A673 (cell line): ENCODE data around the gene FADS6. TPM values are rescaled to one million over a fixed set of nuclear protein-coding genes. Genes with fewer than 3 reads are reported as not detected.

Experiments used
- BruUV-seq: library from RNA; stranded (reverse); fragments of 400-500 nt; replicated peaks from 2 replicates; lab custom pipeline; 2021; lab: Mats Ljungman, UMichigan
- CTCF ChIA-PET: fragments of 300-600 bp; sonication (Branson Sonifier 250); formaldehyde crosslinking; loops from one replicate; lab custom pipeline; 2022; ENCODE audit warnings: antibody characterized with exemption; lab: Charles Lee
- POLR2A ChIA-PET: fragments of 300-600 bp; sonication (Branson Sonifier 250); formaldehyde crosslinking; loops from one replicate; lab custom pipeline; 2022; ENCODE audit warnings: antibody characterized with exemption; ENCODE audit not compliant: low non-redundant PET; lab: Charles Lee
- DNase-seq: peaks from one replicate; pipeline ENCODE4 v3.0.0-alpha.2; 2015; ENCODE audit warnings: low spot score
- H3K27ac ChIP-seq: fragments of 200-600 bp; sonication (generic); 2 replicates; pipeline ENCODE4 v1.5.1; 2016; ENCODE audit warnings: mixed run types, low read depth, mild to moderate bottlenecking, mixed read lengths, antibody characterized with exemption, low read length; ENCODE audit not compliant: poor library complexity, severe bottlenecking
- H3K27me3 ChIP-seq: fragments of 200-600 bp; sonication (generic); replicated peaks from 2 replicates; pipeline ENCODE4 v1.6.1; 2017; ENCODE audit warnings: mixed run types, low read depth, mild to moderate bottlenecking, mixed read lengths, antibody characterized with exemption, low read length; ENCODE audit not compliant: insufficient read depth, poor library complexity
- H3K36me3 ChIP-seq: fragments of 200-600 bp; sonication (generic); 2 replicates; pipeline ENCODE4 v1.6.1; 2016; ENCODE audit warnings: mixed run types, mild to moderate bottlenecking, mixed read lengths, antibody characterized with exemption, low read length; ENCODE audit not compliant: insufficient read depth, poor library complexity, severe bottlenecking
- H3K4me1 ChIP-seq: fragments of 200-600 bp; sonication (generic); 2 replicates; pipeline ENCODE4 v1.6.1; 2017; ENCODE audit warnings: mixed run types, mild to moderate bottlenecking, mixed read lengths, antibody characterized with exemption, low read length; ENCODE audit not compliant: insufficient read depth, poor library complexity, severe bottlenecking
- H3K4me3 ChIP-seq: fragments of 200-600 bp; sonication (generic); 2 replicates; pipeline ENCODE4 v1.5.1; 2016; ENCODE audit warnings: low read depth, mixed run types, mild to moderate bottlenecking, mixed read lengths, low read length; ENCODE audit not compliant: poor library complexity, severe bottlenecking
- H3K9me3 ChIP-seq: fragments of 200-600 bp; sonication (generic); 2 replicates; pipeline ENCODE4 v1.6.1; 2016; ENCODE audit warnings: mixed run types, low read depth, mild to moderate bottlenecking, mixed read lengths, antibody characterized with exemption, low read length; ENCODE audit not compliant: poor library complexity, severe bottlenecking
- EZH2 ChIP-seq: fragments of 200-600 bp; sonication (generic); IDR thresholded peaks from 2 replicates; pipeline ENCODE4 v1.6.1; 2017; ENCODE audit warnings: borderline replicate concordance, low read depth, mild to moderate bottlenecking, mixed read lengths, antibody characterized with exemption, low read length; ENCODE audit not compliant: poor library complexity, severe bottlenecking
- intact Hi-C: fragments of 100-400 bp; cut with micrococcal nuclease; formaldehyde crosslinking; loops from one replicate; pipeline ENCODE4 v1.10.0; 2022; ENCODE audit not compliant: unreplicated experiment
- total RNA-seq: library from RNA; stranded (reverse); gene quantifications from 2 replicates; pipeline ENCODE4 v1.2.3, GENCODE V29; 2021
- TF ChIP-seq, protein P1 (sequence below): fragments of 300-800, 200-600 bp; sonication (generic); conservative IDR thresholded peaks from 2 replicates; pipeline ENCODE4 v1.5.1; 2017; ENCODE audit warnings: low read depth, mild to moderate bottlenecking, antibody characterized with exemption, low read length, moderate library complexity, mixed read lengths

The FADS6 gene
- total RNA-seq, 1 experiment from 2014 or later, result not detected

DNA sequence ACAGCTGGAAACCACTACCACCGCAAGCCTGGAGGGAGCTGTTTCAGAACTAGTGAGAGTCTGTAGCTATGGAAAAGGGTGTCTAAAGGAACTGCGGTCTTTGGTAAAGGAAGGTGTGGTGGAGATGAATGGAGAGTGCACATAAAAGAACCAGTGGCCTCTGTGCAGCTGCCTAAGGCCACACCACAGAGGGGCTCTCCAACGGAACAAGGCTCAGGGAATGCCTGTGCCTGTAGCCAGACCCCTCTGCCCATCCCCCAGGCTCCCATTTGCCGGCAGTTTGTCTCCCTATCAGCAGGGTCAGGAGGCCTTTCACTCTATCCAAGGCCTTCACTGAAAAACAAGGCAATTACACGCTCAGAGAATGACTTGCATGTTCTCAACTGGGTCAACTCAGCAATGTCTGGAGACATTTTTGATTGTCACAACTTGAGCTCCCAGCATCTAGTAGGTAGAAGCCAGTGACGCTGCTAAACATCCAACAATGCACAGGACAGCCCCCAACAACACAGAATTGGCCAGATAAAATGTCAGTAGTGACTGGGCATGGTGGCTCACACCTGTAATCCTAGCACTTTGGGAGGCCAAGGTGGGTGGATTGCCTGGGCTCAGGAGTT lies 17.3 kb downstream of the FADS6 start:
- Histone ChIP-seq H3K9me3 (no peaks in the 10 kb centered on the region), H3K4me1 (peaks cover 17% of the 10 kb centered on the region), H3K36me3 (no peaks in the 10 kb centered on the region), H3K27me3 (no peaks in the 10 kb centered on the region), H3K27ac (no peak overlapping the region), H3K4me3 (no peak overlapping the region)
- ChIA-PET POLR2A (no interaction called here), CTCF (no interaction called here)
- TF ChIP-seq EZH2, result no peak
- TF ChIP-seq, protein P1, sequence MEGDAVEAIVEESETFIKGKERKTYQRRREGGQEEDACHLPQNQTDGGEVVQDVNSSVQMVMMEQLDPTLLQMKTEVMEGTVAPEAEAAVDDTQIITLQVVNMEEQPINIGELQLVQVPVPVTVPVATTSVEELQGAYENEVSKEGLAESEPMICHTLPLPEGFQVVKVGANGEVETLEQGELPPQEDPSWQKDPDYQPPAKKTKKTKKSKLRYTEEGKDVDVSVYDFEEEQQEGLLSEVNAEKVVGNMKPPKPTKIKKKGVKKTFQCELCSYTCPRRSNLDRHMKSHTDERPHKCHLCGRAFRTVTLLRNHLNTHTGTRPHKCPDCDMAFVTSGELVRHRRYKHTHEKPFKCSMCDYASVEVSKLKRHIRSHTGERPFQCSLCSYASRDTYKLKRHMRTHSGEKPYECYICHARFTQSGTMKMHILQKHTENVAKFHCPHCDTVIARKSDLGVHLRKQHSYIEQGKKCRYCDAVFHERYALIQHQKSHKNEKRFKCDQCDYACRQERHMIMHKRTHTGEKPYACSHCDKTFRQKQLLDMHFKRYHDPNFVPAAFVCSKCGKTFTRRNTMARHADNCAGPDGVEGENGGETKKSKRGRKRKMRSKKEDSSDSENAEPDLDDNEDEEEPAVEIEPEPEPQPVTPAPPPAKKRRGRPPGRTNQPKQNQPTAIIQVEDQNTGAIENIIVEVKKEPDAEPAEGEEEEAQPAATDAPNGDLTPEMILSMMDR, result no peak
- DNase-seq, result no peak
- intact Hi-C loops, result no loop called here
- BruUV-seq, result no TSS peak

DNA sequence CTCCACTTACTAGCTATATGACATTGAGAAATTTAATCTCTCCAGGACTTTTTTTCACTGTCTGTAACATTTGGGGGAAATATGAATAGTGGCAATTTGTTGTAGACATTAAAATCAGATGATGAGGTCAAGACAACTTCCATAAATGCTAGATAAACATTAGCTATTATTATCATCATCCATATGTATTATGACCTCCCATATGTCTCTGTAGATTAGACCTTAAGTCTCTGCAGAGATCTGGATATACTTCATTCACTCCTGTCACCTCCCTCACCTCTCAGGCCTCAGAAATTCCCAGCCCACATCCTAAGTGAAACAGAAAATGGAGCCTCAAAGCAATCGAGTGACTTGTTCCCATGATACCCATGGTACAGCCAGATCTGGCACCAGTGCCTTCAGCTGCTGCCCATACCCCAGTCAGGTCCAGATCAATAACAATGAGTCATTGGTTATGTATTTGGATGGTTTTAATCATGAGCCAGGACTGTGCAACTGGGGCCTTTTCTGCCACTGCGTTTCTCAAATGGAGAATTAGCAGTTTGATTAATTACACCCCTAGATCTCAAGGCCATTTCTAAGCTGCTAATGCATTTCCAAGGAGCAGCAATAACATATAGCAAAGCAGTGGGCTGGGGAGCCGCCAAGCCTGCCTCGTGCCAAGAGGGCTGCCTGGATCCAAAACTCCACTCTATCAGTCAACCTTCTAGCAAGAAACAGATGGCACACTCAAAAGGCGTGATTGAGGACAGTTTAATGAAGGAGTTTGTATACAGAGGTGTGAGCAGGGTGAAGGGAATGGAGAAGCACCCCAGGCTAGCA lies 18.1 kb downstream of the FADS6 start:
- Histone ChIP-seq H3K36me3 (no peaks in the 10 kb centered on the region), H3K27me3 (no peaks in the 10 kb centered on the region), H3K9me3 (no peaks in the 10 kb centered on the region), H3K4me1 (peaks cover 23% of the 10 kb centered on the region), H3K4me3 (no peak overlapping the region), H3K27ac (no peak overlapping the region)
- no TSS peak for BruUV-seq
- TF ChIP-seq, protein P1, result no peak
- TF ChIP-seq EZH2, result no peak
- ChIA-PET POLR2A (no interaction called here), CTCF (interaction anchor here (1.1 kb wide), 1 partner anchor 131 kb away, joined by 3 read pairs; no protein-coding TSS in a partner anchor)
- no peak for DNase-seq
- intact Hi-C loops, result no loop called here

DNA sequence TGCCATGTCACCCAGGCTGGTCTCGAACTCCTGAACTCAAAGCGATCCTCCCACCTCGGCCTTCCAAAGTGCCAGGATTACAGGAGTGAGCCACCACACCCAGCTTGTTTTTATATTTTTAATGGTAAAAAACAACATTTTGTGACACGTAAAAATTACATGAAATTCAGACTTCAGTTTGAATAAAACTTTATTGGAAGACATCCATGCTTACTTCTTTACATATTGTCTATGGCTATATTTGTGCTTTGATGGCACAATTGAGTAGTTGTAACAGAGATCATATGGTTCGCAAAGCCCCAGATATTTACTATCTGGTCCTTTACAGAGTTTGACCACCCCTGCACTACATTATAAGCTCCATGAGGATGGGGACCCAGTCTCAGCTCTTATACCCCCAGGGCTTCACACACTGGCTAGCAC lies 18.8 kb downstream of the FADS6 start:
- ChIA-PET CTCF (interaction anchor here (1.1 kb wide), 1 partner anchor 130 kb away, joined by 3 read pairs; no protein-coding TSS in a partner anchor), POLR2A (no interaction called here)
- TF ChIP-seq, protein P1, result no peak
- no peak for TF ChIP-seq EZH2
- no peaks in the 10 kb centered on the region for H3K27me3 ChIP-seq
- DNase-seq, result no peak
- H3K4me1 ChIP-seq, result peaks cover 23% of the 10 kb centered on the region
- no peaks in the 10 kb centered on the region for H3K9me3 ChIP-seq
- H3K36me3 ChIP-seq, result no peaks in the 10 kb centered on the region
- intact Hi-C loops, result no loop called here
- no TSS peak for BruUV-seq
- no peak overlapping the region for H3K4me3 ChIP-seq
- H3K27ac ChIP-seq, result no peak overlapping the region
